OCI-LY7 (cell line): ENCODE results near the gene SUFU. TPM values are rescaled to one million over a fixed set of nuclear protein-coding genes. Genes with fewer than 3 reads are reported as not detected.

ENCODE experiments used
- BruUV-seq: library from RNA; stranded (reverse); fragments of 400-500 nt; replicated peaks from 2 replicates; lab custom pipeline; 2021; lab: Mats Ljungman, UMichigan
- CTCF ChIA-PET: fragments of 300-600 bp; sonication (Branson Sonifier 250); formaldehyde crosslinking; loops from one replicate; lab custom pipeline; 2022; ENCODE audit warnings: antibody characterized with exemption; ENCODE audit not compliant: unreplicated experiment; lab: Charles Lee
- POLR2A ChIA-PET: fragments of 300-600 bp; sonication (Branson Sonifier 250); formaldehyde crosslinking; loops from one replicate; lab custom pipeline; 2022; ENCODE audit warnings: antibody characterized with exemption; lab: Charles Lee
- DNase-seq: peaks from one replicate; pipeline ENCODE4 v3.0.0-alpha.2; 2015; ENCODE audit warnings: low spot score
- H2AFZ ChIP-seq: fragments of 200-600 bp; sonication (generic), shearing (Covaris generic); 2 replicates; pipeline ENCODE4 v1.6.1; 2014; ENCODE audit warnings: mild to moderate bottlenecking, antibody characterized with exemption, low read length, moderate library complexity
- H3K27ac ChIP-seq: fragments of 200-600 bp; sonication (generic); 2 replicates; pipeline ENCODE4 v1.5.1; 2014; ENCODE audit warnings: mixed run types, low read depth, mild to moderate bottlenecking, moderate library complexity, low read length, inconsistent platforms; ENCODE audit not compliant: poor library complexity, severe bottlenecking
- H3K36me3 ChIP-seq: fragments of 200-600 bp; sonication (generic); 2 replicates; pipeline ENCODE4 v1.6.1; 2014; ENCODE audit warnings: mild to moderate bottlenecking, antibody characterized with exemption, low read length, moderate library complexity, mixed read lengths; ENCODE audit not compliant: insufficient read depth
- H3K4me1 ChIP-seq: fragments of 200-600 bp; sonication (generic); 2 replicates; pipeline ENCODE4 v1.5.1; 2014; ENCODE audit warnings: mild to moderate bottlenecking, low read length; ENCODE audit not compliant: insufficient read depth, poor library complexity, severe bottlenecking
- H3K4me2 ChIP-seq: fragments of 200-600 bp; sonication (generic); 2 replicates; pipeline ENCODE4 v1.6.1; 2014; ENCODE audit warnings: mild to moderate bottlenecking, low read length
- H3K4me3 ChIP-seq: fragments of 200-600 bp; sonication (generic); 2 replicates; pipeline ENCODE4 v1.5.1; 2014; ENCODE audit warnings: mild to moderate bottlenecking, low read depth, low read length; ENCODE audit not compliant: poor library complexity, severe bottlenecking
- H3K79me2 ChIP-seq: fragments of 200-600 bp; sonication (generic); 2 replicates; pipeline ENCODE4 v1.6.1; 2016; ENCODE audit warnings: low read depth, mild to moderate bottlenecking, low read length, moderate library complexity, mixed read lengths; ENCODE audit not compliant: insufficient read depth
- H3K9me2 ChIP-seq: fragments of 200-600 bp; sonication (generic); 2 replicates; pipeline ENCODE4 v1.6.1; 2016; ENCODE audit warnings: mild to moderate bottlenecking, low read length, mixed read lengths; ENCODE audit not compliant: insufficient read depth
- H3K9me3 ChIP-seq: fragments of 200-600 bp; sonication (generic); 2 replicates; pipeline ENCODE4 v1.6.1; 2014; ENCODE audit warnings: mild to moderate bottlenecking, mixed run types, low read length, mixed read lengths
- H4K20me1 ChIP-seq: fragments of 200-600 bp; sonication (generic); 2 replicates; pipeline ENCODE4 v1.6.1; 2014; ENCODE audit warnings: mild to moderate bottlenecking, antibody characterized with exemption, low read length, moderate library complexity, mixed read lengths; ENCODE audit not compliant: insufficient read depth
- CTCF ChIP-seq: fragments of 200-600 bp; sonication (generic); conservative IDR thresholded peaks from 2 replicates; pipeline ENCODE4 v1.5.1; 2014; ENCODE audit warnings: mild to moderate bottlenecking, antibody characterized with exemption, low read length, moderate library complexity, mixed read lengths
- EZH2phosphoT487 ChIP-seq: fragments of 200-600 bp; sonication (generic); IDR thresholded peaks from 2 replicates; pipeline ENCODE4 v1.6.1; 2018; ENCODE audit warnings: low read depth, borderline replicate concordance, mild to moderate bottlenecking, mixed run types, antibody characterized with exemption, low read length, moderate library complexity, mixed read lengths
- intact Hi-C: fragments of 100-400 bp; cut with micrococcal nuclease; formaldehyde crosslinking; loops from one replicate; pipeline ENCODE4 v1.10.0; 2022; ENCODE audit not compliant: unreplicated experiment
- total RNA-seq, 2 experiments: library from RNA; depleted of rRNA in 1 of 2; stranded (reverse); fragments of >200 nt in 1 of 2; shearing (Covaris generic) in 1 of 2; gene quantifications; 2 replicates each; pipeline ENCODE4 v1.2.3, GENCODE V29; 2014 to 2022

The SUFU gene
- total RNA-seq, 2 experiments from 2014 or later: 4.9 to 10.0 TPM

GRCh38 chr10:102631525-102632393, 128.0 kb downstream of the SUFU start:
- no peak overlapping the region for H3K4me3 ChIP-seq
- no peaks in the 10 kb centered on the region for H4K20me1 ChIP-seq
- intact Hi-C loops: no loop called here
- H3K9me3 ChIP-seq: no peaks in the 10 kb centered on the region
- no peak for TF ChIP-seq EZH2phosphoT487
- TF ChIP-seq CTCF: no peak
- H3K79me2 ChIP-seq: no peaks in the 10 kb centered on the region
- POLR2A ChIA-PET: interaction anchor here (0.5 kb wide), 1 partner anchor 31 kb away, joined by 3 read pairs; no protein-coding TSS in a partner anchor
- no TSS peak for BruUV-seq
- H3K4me2 ChIP-seq: no peak overlapping the region
- no peak for DNase-seq
- H3K4me1 ChIP-seq: peaks cover 31% of the 10 kb centered on the region
- no peak overlapping the region for H3K27ac ChIP-seq
- no peak overlapping the region for H2AFZ ChIP-seq
- no peaks in the 10 kb centered on the region for H3K9me2 ChIP-seq
- H3K36me3 ChIP-seq: no peaks in the 10 kb centered on the region
- CTCF ChIA-PET: interaction anchor here (0.6 kb wide), 2 partner anchors 237 to 512 kb away, joined by 3 to 4 read pairs; no protein-coding TSS in a partner anchor

GRCh38 chr10:102632394-102633111, 128.8 kb downstream of the SUFU start:
- TF ChIP-seq CTCF (no peak), EZH2phosphoT487 (no peak)
- peaks cover 31% of the 10 kb centered on the region for H3K4me1 ChIP-seq
- no peak overlapping the region for H3K4me3 ChIP-seq
- no peak for DNase-seq
- H3K9me3 ChIP-seq: no peaks in the 10 kb centered on the region
- H3K4me2 ChIP-seq: no peak overlapping the region
- no peak overlapping the region for H3K27ac ChIP-seq
- CTCF ChIA-PET: no interaction called here
- no peaks in the 10 kb centered on the region for H3K79me2 ChIP-seq
- H3K36me3 ChIP-seq: no peaks in the 10 kb centered on the region
- POLR2A ChIA-PET: interaction anchor here (0.5 kb wide), 1 partner anchor 30 kb away, joined by 3 read pairs; no protein-coding TSS in a partner anchor
- H4K20me1 ChIP-seq: no peaks in the 10 kb centered on the region
- H3K9me2 ChIP-seq: no peaks in the 10 kb centered on the region
- no peak overlapping the region for H2AFZ ChIP-seq
- intact Hi-C loops: no loop called here
- no TSS peak for BruUV-seq
